ENCODE measurements around the gene NDUFB10. TPM values are rescaled to one million over a fixed set of nuclear protein-coding genes. Genes with fewer than 3 reads are reported as not detected.

NDUFB10 gene
- total and polyA plus RNA-seq, 10 of the 15 experiments (the other 5 are each of a cell fraction or from before 2014, with no cell fraction given), result 52.2 to 319 (median 130) TPM

DNA sequence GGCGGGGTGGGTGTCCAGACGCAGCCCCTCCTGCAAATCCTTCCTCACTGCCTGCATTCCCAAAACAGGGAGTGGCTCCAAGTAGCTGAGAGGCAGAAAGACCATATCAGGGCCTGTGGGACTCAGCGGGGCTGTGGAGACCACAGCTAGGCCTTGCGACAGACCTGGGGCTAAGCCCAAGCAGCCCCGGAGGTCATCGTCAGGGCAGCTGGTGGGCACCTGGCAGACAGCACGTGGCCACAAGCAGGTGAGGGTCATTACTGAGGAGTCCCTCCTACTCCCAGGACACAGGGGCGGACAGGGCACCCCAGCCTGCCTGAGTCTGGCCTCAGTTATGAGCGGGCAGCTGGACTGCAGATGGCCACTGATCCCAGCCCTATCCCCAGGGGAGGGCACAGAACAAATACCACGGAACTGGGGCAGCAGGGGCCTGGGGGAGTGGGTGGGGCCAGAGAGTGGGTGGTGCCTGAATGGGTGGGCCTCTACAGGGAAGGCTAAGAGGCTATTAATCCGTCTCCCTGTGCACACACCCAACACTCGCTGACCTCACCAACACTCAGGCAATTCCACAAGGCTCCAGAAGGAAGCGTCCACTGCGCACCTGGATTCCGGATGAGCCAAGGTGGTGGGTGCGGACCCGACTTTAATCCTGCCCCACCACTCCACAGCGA is 49.6 kb upstream of the NDUFB10 start:
- Histone ChIP-seq H3K27me3 (replicated peaks in 1 of 2; ENCODE audit: control insufficient read depth in 2 of 2, insufficient read depth in 2 of 2, low read length in 1 of 2) (no peaks in the 10 kb centered on the region; a peak in 2 of 4 replicates), H3K4me3 (no peak overlapping the region), H3K79me2 (ENCODE audit: control insufficient read depth, insufficient read depth, low read length) (no peaks in the 10 kb centered on the region), H2AFZ (ENCODE audit: control insufficient read depth, low read depth, low read length) (no peak overlapping the region), H3K4me2 (ENCODE audit: control insufficient read depth, insufficient read depth) (no peak overlapping the region), H3K4me1 (ENCODE audit: control insufficient read depth, insufficient read depth, low read length) (no peaks in the 10 kb centered on the region), H4K20me1 (ENCODE audit: control insufficient read depth, insufficient read depth) (no peaks in the 10 kb centered on the region), H3K36me3 (ENCODE audit: control insufficient read depth in 2 of 2, insufficient read depth in 2 of 2, low read length in 1 of 2) (no peaks in the 10 kb centered on the region), H3K27ac (ENCODE audit: control insufficient read depth, insufficient read depth) (no peak overlapping the region), H3K9me3 (replicated peaks; ENCODE audit: control insufficient read depth, insufficient read depth, low read length) (no peaks in the 10 kb centered on the region), H3K9ac (ENCODE audit: control insufficient read depth, insufficient read depth, low read length) (no peak overlapping the region)
- in situ Hi-C loops (cut with MboI), result no loop called here
- DNase-seq (ENCODE audit: low read depth, low spot score) (no peak), ATAC-seq (no peak), FAIRE-seq (no peak)
- no TSS peak for BruUV-seq (replicated peaks)
- SMC1A ChIA-PET (ENCODE audit: uncharacterized antibody, unreplicated experiment), result no interaction called here
- RAD21 ChIA-PET (ENCODE audit: unreplicated experiment), result no interaction called here
- CTCF ChIA-PET, result no interaction called here
- TF ChIP-seq, protein P1, sequence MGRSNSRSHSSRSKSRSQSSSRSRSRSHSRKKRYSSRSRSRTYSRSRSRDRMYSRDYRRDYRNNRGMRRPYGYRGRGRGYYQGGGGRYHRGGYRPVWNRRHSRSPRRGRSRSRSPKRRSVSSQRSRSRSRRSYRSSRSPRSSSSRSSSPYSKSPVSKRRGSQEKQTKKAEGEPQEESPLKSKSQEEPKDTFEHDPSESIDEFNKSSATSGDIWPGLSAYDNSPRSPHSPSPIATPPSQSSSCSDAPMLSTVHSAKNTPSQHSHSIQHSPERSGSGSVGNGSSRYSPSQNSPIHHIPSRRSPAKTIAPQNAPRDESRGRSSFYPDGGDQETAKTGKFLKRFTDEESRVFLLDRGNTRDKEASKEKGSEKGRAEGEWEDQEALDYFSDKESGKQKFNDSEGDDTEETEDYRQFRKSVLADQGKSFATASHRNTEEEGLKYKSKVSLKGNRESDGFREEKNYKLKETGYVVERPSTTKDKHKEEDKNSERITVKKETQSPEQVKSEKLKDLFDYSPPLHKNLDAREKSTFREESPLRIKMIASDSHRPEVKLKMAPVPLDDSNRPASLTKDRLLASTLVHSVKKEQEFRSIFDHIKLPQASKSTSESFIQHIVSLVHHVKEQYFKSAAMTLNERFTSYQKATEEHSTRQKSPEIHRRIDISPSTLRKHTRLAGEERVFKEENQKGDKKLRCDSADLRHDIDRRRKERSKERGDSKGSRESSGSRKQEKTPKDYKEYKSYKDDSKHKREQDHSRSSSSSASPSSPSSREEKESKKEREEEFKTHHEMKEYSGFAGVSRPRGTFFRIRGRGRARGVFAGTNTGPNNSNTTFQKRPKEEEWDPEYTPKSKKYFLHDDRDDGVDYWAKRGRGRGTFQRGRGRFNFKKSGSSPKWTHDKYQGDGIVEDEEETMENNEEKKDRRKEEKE (IDR thresholded peaks at IDR 0.05), result no peak
- TF ChIP-seq ZBED1 (IDR thresholded peaks at IDR 0.05; ENCODE audit: borderline replicate concordance), result no peak
- TF ChIP-seq GATAD2B (conservative IDR thresholded peaks at IDR 0.05; ENCODE audit: low read depth), result no peak
- no peak for TF ChIP-seq HDAC2 (IDR thresholded peaks at IDR 0.05)
- no peak for TF ChIP-seq ESRRA (IDR thresholded peaks at IDR 0.05; ENCODE audit: low read length)
- TF ChIP-seq ASH2L (IDR thresholded peaks at IDR 0.05; ENCODE audit: borderline replicate concordance, low read depth), result no peak
- WGBS (ENCODE audit: insufficient coverage, insufficient replicate concordance, low lambda C conversion rate, missing lambda C conversion rate), result 57% methylated on average over 18 of the region's 18 CpGs
- POLR2A ChIA-PET, result no interaction called here
- intact Hi-C loops (cut with micrococcal nuclease; ENCODE audit: unreplicated experiment), result no loop called here

All from GM12878 (cell line).